Fibroblast of pulmonary artery (primary cell): ENCODE data around the gene EDDM3A.
"Not testable (repeated sequence)": the region's sequence is repeated elsewhere in the genome, so short reads cannot be mapped to it uniquely, and the experiment has no call there.

Source experiments
- DNase-seq: peaks from one replicate; pipeline ENCODE4 v3.0.0-alpha.2; 2010; ENCODE audit warnings: low read depth
- H3K4me3 ChIP-seq: replicated peaks from 2 replicates; pipeline ENCODE4 v1.5.1; 2011; ENCODE audit warnings: low read depth, mild to moderate bottlenecking, control low read depth, low read length, moderate library complexity
- TF ChIP-seq, protein P1 (sequence below): IDR thresholded peaks from 2 replicates; pipeline ENCODE4 v1.5.1; 2011; ENCODE audit warnings: mild to moderate bottlenecking, control low read depth, low read length, inconsistent platforms; ENCODE audit errors: missing control alignments

EDDM3A gene

DNA sequence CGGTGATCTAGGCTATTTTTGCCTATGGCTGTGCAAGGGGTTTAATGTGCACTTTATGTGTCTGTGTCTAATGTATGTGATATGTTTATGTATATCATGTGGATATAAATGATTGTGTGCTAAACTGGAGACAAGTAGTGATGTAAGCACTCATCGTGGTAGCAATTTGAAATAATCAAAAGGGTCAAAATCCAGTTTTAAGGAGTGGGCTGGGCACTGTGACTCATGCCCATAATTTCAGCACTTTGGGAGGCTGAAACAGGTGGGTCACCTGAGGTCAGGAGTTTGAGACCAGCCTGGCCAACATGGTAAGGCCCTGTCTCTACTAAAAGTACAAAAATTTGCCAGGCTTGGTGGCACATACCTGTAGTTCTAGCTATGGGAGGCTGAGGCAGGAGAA is 2.8 kb downstream of the EDDM3A start:
- TF ChIP-seq, protein P1, sequence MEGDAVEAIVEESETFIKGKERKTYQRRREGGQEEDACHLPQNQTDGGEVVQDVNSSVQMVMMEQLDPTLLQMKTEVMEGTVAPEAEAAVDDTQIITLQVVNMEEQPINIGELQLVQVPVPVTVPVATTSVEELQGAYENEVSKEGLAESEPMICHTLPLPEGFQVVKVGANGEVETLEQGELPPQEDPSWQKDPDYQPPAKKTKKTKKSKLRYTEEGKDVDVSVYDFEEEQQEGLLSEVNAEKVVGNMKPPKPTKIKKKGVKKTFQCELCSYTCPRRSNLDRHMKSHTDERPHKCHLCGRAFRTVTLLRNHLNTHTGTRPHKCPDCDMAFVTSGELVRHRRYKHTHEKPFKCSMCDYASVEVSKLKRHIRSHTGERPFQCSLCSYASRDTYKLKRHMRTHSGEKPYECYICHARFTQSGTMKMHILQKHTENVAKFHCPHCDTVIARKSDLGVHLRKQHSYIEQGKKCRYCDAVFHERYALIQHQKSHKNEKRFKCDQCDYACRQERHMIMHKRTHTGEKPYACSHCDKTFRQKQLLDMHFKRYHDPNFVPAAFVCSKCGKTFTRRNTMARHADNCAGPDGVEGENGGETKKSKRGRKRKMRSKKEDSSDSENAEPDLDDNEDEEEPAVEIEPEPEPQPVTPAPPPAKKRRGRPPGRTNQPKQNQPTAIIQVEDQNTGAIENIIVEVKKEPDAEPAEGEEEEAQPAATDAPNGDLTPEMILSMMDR = no peak
- H3K4me3 ChIP-seq = no peak overlapping the region
- no peak for DNase-seq

DNA sequence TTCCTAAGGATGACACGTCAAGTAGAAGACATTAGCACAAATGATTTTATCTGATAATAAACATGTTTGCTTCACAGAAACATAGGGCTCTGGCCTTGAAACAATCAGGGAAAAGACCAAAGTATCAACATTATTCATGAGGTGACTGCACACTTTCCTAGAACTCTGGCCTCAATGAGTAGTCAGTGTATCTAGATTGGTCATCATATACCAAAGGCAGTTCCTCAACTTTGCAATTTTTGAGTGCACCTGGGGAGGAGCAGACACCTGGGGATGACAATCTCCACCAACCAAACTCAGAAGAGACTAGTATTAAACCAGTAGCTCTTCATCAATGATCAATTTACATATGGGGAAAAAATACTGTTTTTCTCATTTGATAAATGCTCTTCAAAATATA is 4.5 kb downstream of the EDDM3A start:
- no peak overlapping the region for H3K4me3 ChIP-seq
- TF ChIP-seq, protein P1 = no peak
- DNase-seq = no peak

- H3K4me3 ChIP-seq = no peak overlapping the region
- DNase-seq = no peak
- TF ChIP-seq, protein P1 = no peak
Measured at GRCh38 chr14:20751963-20752562, 6.4 kb downstream of the EDDM3A start.

- DNase-seq = no peak
- TF ChIP-seq, protein P1 = no peak
- no peak overlapping the region for H3K4me3 ChIP-seq
Measured at GRCh38 chr14:20754308-20754707, 8.6 kb downstream of the EDDM3A start.

GRCh38 chr14:20755037-20755436 is 9.3 kb downstream of the EDDM3A start:
- no peak for DNase-seq
- TF ChIP-seq, protein P1 = no peak
- H3K4me3 ChIP-seq = no peak overlapping the region

GRCh38 chr14:20757965-20758364 is 12.3 kb downstream of the EDDM3A start:
- DNase-seq = no peak
- no peak overlapping the region for H3K4me3 ChIP-seq
- TF ChIP-seq, protein P1 = peak; percentile 1

GRCh38 chr14:20759465-20759864 is 13.8 kb downstream of the EDDM3A start:
- not testable (repeated sequence) for H3K4me3 ChIP-seq, DNase-seq
